ENCODE measurements around the gene ZNF414. TPM values are rescaled to one million over a fixed set of nuclear protein-coding genes. Genes with fewer than 3 reads are reported as not detected.

ZNF414 gene
- 8.0 and 13.6 TPM in 2 replicates for total RNA-seq (2013; cell fraction: nucleolus; rRNA removed)
- 4.4 and 5.3 TPM in 2 replicates for total RNA-seq (2014; rRNA removed)
- 0.45 and 0.92 TPM in 2 replicates for total RNA-seq (2014; rRNA removed; fragmentation: Illumina TruSeq; extraction: Trizol)
- 23.7 and 26.4 TPM in 2 replicates for total RNA-seq (2021)
- polyA plus RNA-seq (2011; ENCODE audit: low read depth): 5.8 TPM
- 0.26 and 1.9 TPM in 2 replicates for polyA plus RNA-seq (2011; rRNA removed)
- 3.2 and 3.9 TPM in 2 replicates for polyA plus RNA-seq (2011; cell fraction: cytosol; rRNA removed)
- 17.8 and 22.8 TPM in 2 replicates for polyA plus RNA-seq (2011; cell fraction: nucleus; rRNA removed)
- 15.5 and 15.9 TPM in 2 replicates for polyA plus RNA-seq (2012)
- 0.94 TPM in 1 of 2 replicates, not detected in the other for polyA plus RNA-seq (2014; fragmentation: Illumina TruSeq; extraction: Trizol)
- under 1 TPM in 1 of 2 experiments, not detected in 1; 0.16 TPM for polyA plus RNA-seq (2014; fragmentation: Nextera tagmentation; extraction: Ambion mirVana)
- polyA plus RNA-seq (2014; rRNA removed): 12.5 and 24.5 TPM in 2 replicates
- polyA plus RNA-seq (2016; fragmentation: Nextera tagmentation; extraction: Ambion mirVana): 10 to 100 TPM in 1 of 2 experiments, 1 to 10 TPM in 1; 5.7 to 12.1 TPM
- 0.80 and 3.5 TPM in 2 replicates for polyA minus RNA-seq (2011; rRNA and poly(A)+ RNA removed)
- polyA minus RNA-seq (2011; cell fraction: cytosol; rRNA and poly(A)+ RNA removed): 5.8 and 9.2 TPM in 2 replicates
- 3.1 and 6.0 TPM in 2 replicates for polyA minus RNA-seq (2011; cell fraction: nucleus; rRNA and poly(A)+ RNA removed)
- percentile 54 among the genes with signal in this experiment for Bru-seq, nascent RNA
- BruChase-seq, experiment 1, labeled RNA remaining after a 6-hour chase: percentile 53 among the genes with signal in this experiment
- BruChase-seq, experiment 2, labeled RNA remaining after a 2-hour chase: percentile 51 among the genes with signal in this experiment
- long read RNA-seq, experiment 1: 0 reads
- long read RNA-seq, experiment 2: 0 reads

GRCh38 chr19:8513687-8514504 lies at the start of gene ZNF414:
Gene ZNF414, minus strand, starts transcription at chr19:8514167. Its CDS starts 121 bp downstream, at chr19:8514046.
- H3K36me3 ChIP-seq (ENCODE audit: control insufficient read depth in 2 of 2, insufficient read depth in 2 of 2, low read length in 1 of 2): no peaks in the 10 kb centered on the region
- H3K27me3 ChIP-seq (replicated peaks in 1 of 2; ENCODE audit: control insufficient read depth in 2 of 2, insufficient read depth in 2 of 2, low read length in 1 of 2): no peaks in the 10 kb centered on the region
- peak; percentile 98 for ATAC-seq
- in situ Hi-C loops (cut with MboI): no loop called here
- peak within 1 kb of the TSS; percentile 86 for H3K9ac ChIP-seq (ENCODE audit: control insufficient read depth, insufficient read depth, low read length)
- POLR2A ChIA-PET: interaction anchor here (0.5 to 2.0 kb wide), 10 partner anchors 8 to 1958 kb away, joined by 3 to 11 read pairs (median 6); partner anchors contain the start of genes HNRNPM, MARCHF2, MYO1F and NDUFA7
- peak; percentile 95 for FAIRE-seq
- RAD21 ChIA-PET (ENCODE audit: unreplicated experiment): interaction anchor here (0.7 to 2.5 kb wide), 11 partner anchors 11 to 124 kb away, joined by 3 to 17 read pairs (median 4); partner anchors contain the start of genes MARCHF2, MYO1F and RAB11B
- peak within 1 kb of the TSS; percentile 79 for H2AFZ ChIP-seq (ENCODE audit: control insufficient read depth, low read depth, low read length)
- H3K4me2 ChIP-seq (ENCODE audit: control insufficient read depth, insufficient read depth): peak within 1 kb of the TSS; percentile 97
- peak within 1 kb of the TSS; percentile 97 for H3K27ac ChIP-seq (ENCODE audit: control insufficient read depth, insufficient read depth)
- intact Hi-C loops (cut with micrococcal nuclease; ENCODE audit: unreplicated experiment): loop anchor here (2.0 kb wide), 1 partner anchor 63 kb away; the partner anchor contains the start of gene MYO1F
- H3K4me1 ChIP-seq (ENCODE audit: control insufficient read depth, insufficient read depth, low read length): peaks cover 11% of the 10 kb centered on the region; the same call in 1 of the 2 replicates
- DNase-seq (ENCODE audit: low read depth, low spot score): peak; percentile 60
- WGBS (ENCODE audit: insufficient coverage, insufficient replicate concordance, low lambda C conversion rate, missing lambda C conversion rate): 1% methylated on average over 53 of the region's 70 CpGs
- CTCF ChIA-PET: interaction anchor here (0.6 to 1.9 kb wide), 12 partner anchors 8 to 637 kb away, joined by 3 to 18 read pairs (median 4); partner anchors contain the start of genes ELAVL1, HNRNPM, MARCHF2 and RAB11B
- no peaks in the 10 kb centered on the region for H3K9me3 ChIP-seq (replicated peaks; ENCODE audit: control insufficient read depth, insufficient read depth, low read length)
- H3K4me3 ChIP-seq: peak within 1 kb of the TSS; percentile 67
- peaks cover 2% of the 10 kb centered on the region for H3K79me2 ChIP-seq (ENCODE audit: control insufficient read depth, insufficient read depth, low read length)
- TSS peak; percentile 89 for BruUV-seq (replicated peaks)
- H4K20me1 ChIP-seq (ENCODE audit: control insufficient read depth, insufficient read depth): no peaks in the 10 kb centered on the region
- SMC1A ChIA-PET (ENCODE audit: uncharacterized antibody, unreplicated experiment): interaction anchor here (0.8 to 1.5 kb wide), 5 partner anchors 14 to 102 kb away, joined by 3 to 5 read pairs (median 4); partner anchors contain the start of gene HNRNPM
- TF ChIP-seq SUZ12 (IDR thresholded peaks at IDR 0.05; ENCODE audit: unreplicated experiment) (no peak), ATF7 (IDR thresholded peaks at IDR 0.05; ENCODE audit: low read depth) (peak; percentile 56; the same call in 1 of the 2 replicates), BCL11A (IDR thresholded peaks at IDR 0.05; ENCODE audit: low read depth, low read length) (no peak), KLF5 (IDR thresholded peaks at IDR 0.05; ENCODE audit: partially characterized antibody) (peak; percentile 41), ZNF274 (IDR thresholded peaks at IDR 0.05; ENCODE audit: insufficient read depth, insufficient read length) (no peak), STAT1 (conservative IDR thresholded peaks at IDR 0.05) (no peak), ZZZ3 (IDR thresholded peaks at IDR 0.05; ENCODE audit: control insufficient read depth, insufficient read length, low read depth) (no peak), CREB1 (IDR thresholded peaks at IDR 0.05; ENCODE audit: low read depth) (peak; percentile 84), EED (IDR thresholded peaks at IDR 0.05; ENCODE audit: low read depth) (no peak), RELA (IDR thresholded peaks at IDR 0.05; ENCODE audit: borderline replicate concordance, partially characterized antibody) (peak; percentile 71), TBL1XR1 (IDR thresholded peaks at IDR 0.05; ENCODE audit: low read depth, low read length) (no peak), NR2F1 (conservative IDR thresholded peaks at IDR 0.05) (0 out of 2 replicates have a peak, but pooled peaks have one; percentile 3), NBN (IDR thresholded peaks at IDR 0.05) (peak; percentile 74), GATAD2B (conservative IDR thresholded peaks at IDR 0.05; ENCODE audit: low read depth) (peak; percentile 93), KAT2A (conservative IDR thresholded peaks at IDR 0.05; ENCODE audit: control insufficient read depth, low read depth, low read length) (no peak), BMI1 (IDR thresholded peaks at IDR 0.05; ENCODE audit: borderline replicate concordance) (no peak), TARDBP (IDR thresholded peaks at IDR 0.05; ENCODE audit: borderline replicate concordance) (0 out of 2 replicates have a peak, but pooled peaks have one; percentile 10), MTA3 (IDR thresholded peaks at IDR 0.05; ENCODE audit: borderline replicate concordance, low read length) (no peak), RUNX3 (IDR thresholded peaks at IDR 0.05; ENCODE audit: low read length) (no peak), SPI1 (IDR thresholded peaks at IDR 0.05; ENCODE audit: borderline replicate concordance, insufficient read depth, low read depth, low read length) (peak; percentile 14; the same call in 1 of the 2 replicates), BHLHE40 (IDR thresholded peaks at IDR 0.05; ENCODE audit: borderline replicate concordance in 1 of 2, low read depth in 2 of 2, low read length in 1 of 2) (peak in 1 of 2 experiments; percentile 70; a peak in 2 of 4 replicates), ZNF24 (IDR thresholded peaks at IDR 0.05) (no peak)

All from GM12878 (cell line).